ENCODE results near the gene FBN2.

DNA sequence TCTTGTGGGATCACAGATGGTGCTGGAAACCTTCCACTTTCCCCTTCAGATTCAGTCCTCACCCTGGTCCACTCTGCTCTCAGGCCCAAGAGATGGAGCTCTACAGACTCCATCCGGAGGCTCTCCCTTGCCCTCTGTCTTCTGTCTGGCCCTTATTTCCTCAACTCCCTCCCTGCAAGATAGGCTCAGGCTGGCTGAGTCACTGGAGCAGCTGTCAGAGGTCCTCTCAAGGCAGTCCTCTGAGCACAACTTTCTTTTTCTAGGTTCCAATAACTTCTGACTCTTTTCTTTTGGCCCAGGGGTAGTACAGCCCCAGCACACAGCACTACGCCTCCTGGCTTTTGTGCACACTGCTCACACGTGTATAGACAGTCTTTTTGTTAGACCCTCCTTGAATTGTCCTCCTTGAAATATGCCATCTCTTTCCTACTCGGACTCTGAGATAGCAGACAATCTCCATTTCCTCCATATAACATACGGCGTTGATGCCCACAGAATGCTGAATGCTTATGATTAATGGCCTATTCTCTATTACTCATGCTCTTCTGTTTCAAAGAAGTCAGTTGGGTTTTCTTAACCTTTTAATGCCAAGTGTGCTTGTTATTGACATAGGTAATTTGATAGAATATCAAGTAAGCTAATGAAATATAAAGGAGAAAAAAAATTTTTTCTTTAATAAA, 261.4 kb downstream of the FBN2 start:
- TF ChIP-seq, protein P1, sequence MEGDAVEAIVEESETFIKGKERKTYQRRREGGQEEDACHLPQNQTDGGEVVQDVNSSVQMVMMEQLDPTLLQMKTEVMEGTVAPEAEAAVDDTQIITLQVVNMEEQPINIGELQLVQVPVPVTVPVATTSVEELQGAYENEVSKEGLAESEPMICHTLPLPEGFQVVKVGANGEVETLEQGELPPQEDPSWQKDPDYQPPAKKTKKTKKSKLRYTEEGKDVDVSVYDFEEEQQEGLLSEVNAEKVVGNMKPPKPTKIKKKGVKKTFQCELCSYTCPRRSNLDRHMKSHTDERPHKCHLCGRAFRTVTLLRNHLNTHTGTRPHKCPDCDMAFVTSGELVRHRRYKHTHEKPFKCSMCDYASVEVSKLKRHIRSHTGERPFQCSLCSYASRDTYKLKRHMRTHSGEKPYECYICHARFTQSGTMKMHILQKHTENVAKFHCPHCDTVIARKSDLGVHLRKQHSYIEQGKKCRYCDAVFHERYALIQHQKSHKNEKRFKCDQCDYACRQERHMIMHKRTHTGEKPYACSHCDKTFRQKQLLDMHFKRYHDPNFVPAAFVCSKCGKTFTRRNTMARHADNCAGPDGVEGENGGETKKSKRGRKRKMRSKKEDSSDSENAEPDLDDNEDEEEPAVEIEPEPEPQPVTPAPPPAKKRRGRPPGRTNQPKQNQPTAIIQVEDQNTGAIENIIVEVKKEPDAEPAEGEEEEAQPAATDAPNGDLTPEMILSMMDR (IDR thresholded peaks at IDR 0.05), result no peak
- no peak for TF ChIP-seq POLR2A (IDR thresholded peaks at IDR 0.05)
